ENCODE data around the gene COL23A1. TPM values are rescaled to one million over a fixed set of nuclear protein-coding genes. Genes with fewer than 3 reads are reported as not detected.
A peak's percentile ranks its signal among the peaks of the same experiment; 100 is the strongest.

The COL23A1 gene
- total and polyA plus RNA-seq, 4 donors = 0.76 to 4.4 (median 1.3) TPM

DNA sequence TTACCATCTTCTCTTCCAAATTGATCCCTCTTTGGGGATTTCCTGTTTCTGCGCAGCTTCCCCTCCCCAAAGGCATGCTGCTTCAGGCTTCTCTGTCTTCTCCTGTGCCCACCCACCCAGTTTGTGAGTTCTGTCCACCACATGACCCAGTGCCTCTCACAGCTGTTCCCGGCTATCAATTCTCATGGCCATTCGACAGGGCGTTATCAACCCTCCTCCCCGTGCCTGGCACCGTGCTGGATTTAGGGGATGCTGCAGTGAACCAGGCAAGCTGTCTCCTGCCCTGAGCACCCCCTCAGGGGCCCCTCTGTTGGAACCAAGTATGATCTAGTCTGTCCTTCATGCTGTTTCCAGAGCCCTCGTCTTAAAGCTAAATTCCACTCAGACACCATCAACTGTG lies 38.7 kb downstream of the COL23A1 start:
- 76 to 79% methylated on average over 7 of the region's 7 CpGs for WGBS, 2 donors
- no peak for ATAC-seq (ENCODE audit: insufficient read depth, low FRiP score)
- no peak for DNase-seq

DNA sequence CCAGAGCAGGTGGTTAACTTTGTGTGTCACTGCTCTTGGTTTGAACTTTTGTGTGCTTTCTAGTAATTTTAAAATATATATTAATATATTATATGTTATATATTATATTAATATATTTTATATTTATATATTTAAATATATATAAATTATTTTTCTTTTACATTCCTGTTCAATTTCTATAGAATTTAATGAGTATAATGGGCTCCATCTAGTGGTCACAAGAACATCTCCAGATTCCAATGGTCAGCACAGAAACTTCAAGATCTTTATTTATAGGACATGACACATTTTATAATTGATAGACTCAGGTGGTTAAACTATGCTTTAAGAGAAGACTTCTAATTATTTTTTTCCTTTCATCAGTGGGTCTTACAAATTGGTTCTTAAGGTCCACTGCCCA lies 39.1 kb downstream of the COL23A1 start:
- Histone ChIP-seq H3K9ac (ENCODE audit: insufficient read depth in 1 of 2, low read length in 2 of 2) (no peak overlapping the region), H3K36me3 (ENCODE audit: control insufficient read depth in 4 of 4, insufficient read depth in 4 of 4, low read length in 4 of 4) (no peaks in the 10 kb centered on the region), H3K27ac (ENCODE audit: low read depth in 1 of 2, low read length in 1 of 2) (no peak overlapping the region), H3K27me3 (ENCODE audit: control insufficient read depth in 3 of 3, insufficient read depth in 3 of 3, low read length in 2 of 3) (no peaks in the 10 kb centered on the region), H3K9me3 (ENCODE audit: control insufficient read depth in 4 of 4, insufficient read depth in 3 of 4, low read length in 3 of 4) (no peaks in the 10 kb centered on the region), H3K4me1 (ENCODE audit: control insufficient read depth in 5 of 5, insufficient read depth in 5 of 5, low read length in 5 of 5) (no peaks in the 10 kb centered on the region), H3K4me3 (no peak overlapping the region)
- TF ChIP-seq, protein P1, sequence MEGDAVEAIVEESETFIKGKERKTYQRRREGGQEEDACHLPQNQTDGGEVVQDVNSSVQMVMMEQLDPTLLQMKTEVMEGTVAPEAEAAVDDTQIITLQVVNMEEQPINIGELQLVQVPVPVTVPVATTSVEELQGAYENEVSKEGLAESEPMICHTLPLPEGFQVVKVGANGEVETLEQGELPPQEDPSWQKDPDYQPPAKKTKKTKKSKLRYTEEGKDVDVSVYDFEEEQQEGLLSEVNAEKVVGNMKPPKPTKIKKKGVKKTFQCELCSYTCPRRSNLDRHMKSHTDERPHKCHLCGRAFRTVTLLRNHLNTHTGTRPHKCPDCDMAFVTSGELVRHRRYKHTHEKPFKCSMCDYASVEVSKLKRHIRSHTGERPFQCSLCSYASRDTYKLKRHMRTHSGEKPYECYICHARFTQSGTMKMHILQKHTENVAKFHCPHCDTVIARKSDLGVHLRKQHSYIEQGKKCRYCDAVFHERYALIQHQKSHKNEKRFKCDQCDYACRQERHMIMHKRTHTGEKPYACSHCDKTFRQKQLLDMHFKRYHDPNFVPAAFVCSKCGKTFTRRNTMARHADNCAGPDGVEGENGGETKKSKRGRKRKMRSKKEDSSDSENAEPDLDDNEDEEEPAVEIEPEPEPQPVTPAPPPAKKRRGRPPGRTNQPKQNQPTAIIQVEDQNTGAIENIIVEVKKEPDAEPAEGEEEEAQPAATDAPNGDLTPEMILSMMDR (IDR thresholded peaks at IDR 0.05; ENCODE audit: control extremely low read depth, extremely low read depth) = no peak
- DNase-seq (peak in 2 of 3 donors; percentile 37 to 54), ATAC-seq (ENCODE audit: insufficient read depth, low FRiP score) (no peak)

More for the DNA sequence above, 38.7 kb downstream of the COL23A1 start:
- Histone ChIP-seq H3K9me3 (ENCODE audit: control insufficient read depth in 4 of 4, insufficient read depth in 3 of 4, low read length in 3 of 4) (no peaks in the 10 kb centered on the region), H3K9ac (ENCODE audit: insufficient read depth in 1 of 2, low read length in 2 of 2) (no peak overlapping the region), H3K27ac (ENCODE audit: low read depth in 1 of 2, low read length in 1 of 2) (no peak overlapping the region), H3K4me1 (ENCODE audit: control insufficient read depth in 5 of 5, insufficient read depth in 5 of 5, low read length in 5 of 5) (no peaks in the 10 kb centered on the region), H3K27me3 (ENCODE audit: control insufficient read depth in 3 of 3, insufficient read depth in 3 of 3, low read length in 2 of 3) (no peaks in the 10 kb centered on the region), H3K4me3 (no peak overlapping the region), H3K36me3 (ENCODE audit: control insufficient read depth in 4 of 4, insufficient read depth in 4 of 4, low read length in 4 of 4) (no peaks in the 10 kb centered on the region)
- TF ChIP-seq, protein P1 (IDR thresholded peaks at IDR 0.05; ENCODE audit: control extremely low read depth, extremely low read depth) = no peak

DNA sequence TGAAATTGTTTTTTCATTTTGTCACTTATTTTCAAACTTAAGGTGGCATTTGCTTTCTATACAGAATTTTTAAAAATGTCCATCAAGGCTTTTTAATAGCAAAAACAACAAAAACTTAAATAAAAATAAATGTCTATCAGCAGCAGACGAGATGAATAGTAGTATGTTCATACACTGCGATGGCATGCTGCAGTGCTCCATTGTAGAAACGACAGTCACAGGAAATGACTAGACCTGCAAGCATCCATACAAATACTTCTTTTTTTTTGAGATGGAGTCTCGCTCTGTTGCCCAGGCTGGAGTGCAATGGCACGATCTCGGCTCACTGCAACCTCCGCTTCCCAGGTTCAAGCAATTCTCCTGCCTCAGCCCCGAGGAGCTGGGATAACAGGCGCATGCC lies 41.4 kb downstream of the COL23A1 start:
- ATAC-seq (ENCODE audit: insufficient read depth, low FRiP score) = no peak
- 76 to 79% methylated on average over 9 of the region's 9 CpGs for WGBS, 2 donors
- H3K4me3 ChIP-seq = no peak overlapping the region
- DNase-seq = no peak
- H3K4me1 ChIP-seq (ENCODE audit: control insufficient read depth in 5 of 5, insufficient read depth in 5 of 5, low read length in 5 of 5) = no peaks in the 10 kb centered on the region
- no peaks in the 10 kb centered on the region for H3K36me3 ChIP-seq (ENCODE audit: control insufficient read depth in 4 of 4, insufficient read depth in 4 of 4, low read length in 4 of 4)
- H3K27me3 ChIP-seq (ENCODE audit: control insufficient read depth in 3 of 3, insufficient read depth in 3 of 3, low read length in 2 of 3) = no peaks in the 10 kb centered on the region
- no peaks in the 10 kb centered on the region for H3K9me3 ChIP-seq (ENCODE audit: control insufficient read depth in 4 of 4, insufficient read depth in 3 of 4, low read length in 3 of 4)
- no peak overlapping the region for H3K27ac ChIP-seq (ENCODE audit: low read depth in 1 of 2, low read length in 1 of 2)
- H3K9ac ChIP-seq (ENCODE audit: insufficient read depth in 1 of 2, low read length in 2 of 2) = no peak overlapping the region
- TF ChIP-seq, protein P1 (IDR thresholded peaks at IDR 0.05; ENCODE audit: control extremely low read depth, extremely low read depth) = no peak

DNA sequence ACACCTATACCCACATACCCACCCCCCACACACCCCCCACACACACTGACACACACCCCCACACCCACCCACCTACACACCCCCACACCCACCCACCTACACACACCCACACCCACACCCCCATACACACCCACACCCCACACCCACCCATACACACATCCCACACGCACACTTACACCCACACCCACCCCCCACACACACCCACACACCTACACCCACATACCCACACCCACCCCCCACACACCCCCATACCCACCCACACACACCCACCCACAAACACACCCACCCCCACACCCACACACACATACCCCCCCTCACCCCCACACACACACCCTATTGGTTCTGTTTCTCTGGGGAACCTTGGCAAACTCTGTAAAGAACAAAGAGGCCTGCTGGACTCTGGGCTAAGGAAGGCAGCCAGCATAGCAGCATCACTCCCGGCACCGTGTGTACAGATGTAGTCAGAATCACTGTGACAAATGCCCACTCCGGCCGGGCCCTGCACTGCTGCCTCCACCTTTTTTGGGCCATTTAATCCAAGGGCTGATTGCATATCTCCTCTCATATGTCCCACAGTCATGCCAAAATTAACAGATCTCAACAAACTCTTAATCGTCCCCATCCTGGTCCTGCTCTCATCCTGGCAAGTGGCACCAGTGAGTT lies 42.3 kb downstream of the COL23A1 start:
- no peak for ATAC-seq (ENCODE audit: insufficient read depth, low FRiP score)
- no peak for DNase-seq
- 82 to 84% methylated on average over 5 to 6 of the region's 6 CpGs for WGBS, 2 donors
- no peak overlapping the region for H3K4me3 ChIP-seq
- TF ChIP-seq, protein P1 (IDR thresholded peaks at IDR 0.05; ENCODE audit: control extremely low read depth, extremely low read depth) = no peak
- H3K36me3 ChIP-seq (ENCODE audit: control insufficient read depth in 4 of 4, insufficient read depth in 4 of 4, low read length in 4 of 4) = no peaks in the 10 kb centered on the region
- H3K9ac ChIP-seq (ENCODE audit: insufficient read depth in 1 of 2, low read length in 2 of 2) = no peak overlapping the region
- peak overlapping the region in 1 of 2 donors; percentile 31 for H3K27ac ChIP-seq (ENCODE audit: low read depth in 1 of 2, low read length in 1 of 2)
- H3K4me1 ChIP-seq (ENCODE audit: control insufficient read depth in 5 of 5, insufficient read depth in 5 of 5, low read length in 5 of 5) = peaks cover 0 to under 1% (median 0%) of the 10 kb centered on the region in 5 donors
- no peaks in the 10 kb centered on the region for H3K9me3 ChIP-seq (ENCODE audit: control insufficient read depth in 4 of 4, insufficient read depth in 3 of 4, low read length in 3 of 4)
- no peaks in the 10 kb centered on the region for H3K27me3 ChIP-seq (ENCODE audit: control insufficient read depth in 3 of 3, insufficient read depth in 3 of 3, low read length in 2 of 3)
